Transverse colon (tissue), 4 donors: ENCODE data around the gene CD101. TPM values are rescaled to one million over a fixed set of nuclear protein-coding genes. Genes with fewer than 3 reads are reported as not detected.

Experiments used
- DNase-seq: peaks from one replicate; pipeline ENCODE4 v3.0.0-alpha.2; 2019
- H3K27ac ChIP-seq, 4 donors: fragments of 200-600 bp; sonication (generic); 2 replicates each; pipeline ENCODE4 v1.5.1; 2016 to 2018; ENCODE audit warnings: inconsistent platforms in 4 of 4
- H3K27me3 ChIP-seq: fragments of 200-600 bp; sonication (generic); 2 replicates; pipeline ENCODE4 v1.5.1; 2017; ENCODE audit warnings: inconsistent platforms
- H3K36me3 ChIP-seq, 4 donors: fragments of 200-600 bp; sonication (generic); 2 replicates each; pipeline ENCODE4 v1.5.1; 2017 to 2019; ENCODE audit warnings: inconsistent platforms in 4 of 4
- H3K4me1 ChIP-seq, 4 donors: fragments of 200-600 bp; sonication (generic); 2 replicates each; pipeline ENCODE4 v1.5.1; 2017 to 2020; ENCODE audit warnings: inconsistent platforms in 4 of 4
- H3K4me3 ChIP-seq, 4 donors: fragments of 200-600 bp; sonication (generic); 1 replicate in 1 of 4; 2 replicates in 3 of 4; pipeline versions ENCODE4 v1.5.1 to v1.6.1; 2017 to 2019; ENCODE audit warnings: inconsistent platforms in 4 of 4
- H3K9me3 ChIP-seq, 2 donors: fragments of 200-600 bp; sonication (generic); 2 replicates each; pipeline ENCODE4 v1.5.1; 2017 to 2019; ENCODE audit warnings: inconsistent platforms in 2 of 2
- CTCF ChIP-seq, 5 experiments: fragments of 200-600 bp in 3 of 5; fragments of 450-650 bp in 2 of 5; sonication (generic) in 3 of 5; IDR thresholded peaks; 1 replicate in 2 of 5; 2 replicates in 3 of 5; pipeline ENCODE4 v1.5.1; 2016 to 2017; ENCODE audit warnings: antibody characterized with exemption in 5 of 5, inconsistent platforms in 3 of 5, mild to moderate bottlenecking in 2 of 5, moderate library complexity in 1 of 5
- EP300 ChIP-seq: sonication (generic); formaldehyde crosslinking; IDR thresholded peaks from one replicate; pipeline ENCODE4 v1.6.1; 2017; ENCODE audit warnings: antibody characterized with exemption, low read depth
- POLR2A ChIP-seq: fragments of 450-650 bp; IDR thresholded peaks from one replicate; pipeline ENCODE4 v1.6.1; 2016; ENCODE audit warnings: antibody characterized with exemption, mild to moderate bottlenecking, moderate library complexity
- POLR2AphosphoS5 ChIP-seq, 3 donors: sonication (generic); formaldehyde crosslinking; IDR thresholded peaks; one replicate each; pipeline ENCODE4 v1.6.1; 2016; ENCODE audit warnings: antibody characterized with exemption in 3 of 3
- WGBS, 2 donors: methylation state at CpG; one replicate each; pipeline ENCODE4 v1.1.5; 2018; ENCODE audit warnings: low coverage in 1 of 2; 5-methylcytosine and 5-hydroxymethylcytosine counted together
- in situ Hi-C, 4 donors: fragments of 200-750 bp; cut with MboI; loops; one replicate each; pipeline versions ENCODE4 v1.15.0 to v1.15.1; 2017; ENCODE audit warnings: low sequenced_read_pairs in 3 of 4, low pct_ligation_motif_present in 1 of 4, low pct_unique_long_range_greater_than_20kb in 1 of 4
- intact Hi-C: fragments of 100-400 bp; cut with DNase I; formaldehyde crosslinking; loops from one replicate; pipeline ENCODE4 v1.15.1; 2023; ENCODE audit warnings: low total_unique reads
- total RNA-seq, 4 donors: library from RNA; depleted of rRNA; stranded (reverse); fragments of >200 nt; gene quantifications; one replicate each; pipeline ENCODE4 v1.1.0, GENCODE V29; 2016

Gene CD101
- total RNA-seq, 4 donors from 2014 or later = 0.40 to 24.3 (median 4.0) TPM

GRCh38 chr1:116999596-116999995 lies 2.0 kb upstream of the CD101 start:
- no peak overlapping the region for H3K4me3 ChIP-seq
- no peak overlapping the region for H3K27ac ChIP-seq
- in situ Hi-C loops = no loop called here
- H3K9me3 ChIP-seq = no peaks in the 10 kb centered on the region
- H3K36me3 ChIP-seq = no peaks in the 10 kb centered on the region
- intact Hi-C loops = no loop called here
- TF ChIP-seq POLR2A (no peak), POLR2AphosphoS5 (IDR thresholded peaks at IDR 0.05) (no peak), CTCF (IDR thresholded peaks at IDR 0.05) (no peak), EP300 (no peak)
- no peak for DNase-seq
- peaks cover 0 to 3% (median 0%) of the 10 kb centered on the region in 4 donors for H3K4me1 ChIP-seq
- H3K27me3 ChIP-seq = no peaks in the 10 kb centered on the region
- WGBS, 2 donors = 63 to 75% methylated on average over 2 to 3 of the region's 3 CpGs

GRCh38 chr1:117000142-117000541 lies 1.4 kb upstream of the CD101 start:
- no peaks in the 10 kb centered on the region for H3K27me3 ChIP-seq
- no peak overlapping the region for H3K27ac ChIP-seq
- 80 to 91% methylated on average over 1 to 2 of the region's 2 CpGs for WGBS, 2 donors
- no peak for DNase-seq
- H3K36me3 ChIP-seq = no peaks in the 10 kb centered on the region
- intact Hi-C loops (no loop called here), in situ Hi-C loops (no loop called here)
- no peaks in the 10 kb centered on the region for H3K9me3 ChIP-seq
- no peak for TF ChIP-seq POLR2AphosphoS5 (IDR thresholded peaks at IDR 0.05)
- no peak for TF ChIP-seq EP300
- no peak for TF ChIP-seq CTCF (IDR thresholded peaks at IDR 0.05)
- TF ChIP-seq POLR2A = no peak
- no peak overlapping the region for H3K4me3 ChIP-seq
- peaks cover 0 to 3% (median 0%) of the 10 kb centered on the region in 4 donors for H3K4me1 ChIP-seq

- H3K27ac ChIP-seq = no peak overlapping the region
- in situ Hi-C loops = no loop called here
- 85 to 100% methylated on average over 1 to 2 of the region's 2 CpGs for WGBS, 2 donors
- TF ChIP-seq POLR2AphosphoS5 (IDR thresholded peaks at IDR 0.05) = no peak
- TF ChIP-seq CTCF (IDR thresholded peaks at IDR 0.05) = no peak
- no peak for DNase-seq
- intact Hi-C loops = no loop called here
- no peaks in the 10 kb centered on the region for H3K36me3 ChIP-seq
- peaks cover 0 to 3% (median 0%) of the 10 kb centered on the region in 4 donors for H3K4me1 ChIP-seq
- H3K27me3 ChIP-seq = no peaks in the 10 kb centered on the region
- H3K9me3 ChIP-seq = no peaks in the 10 kb centered on the region
- H3K4me3 ChIP-seq = no peak overlapping the region
Observed at GRCh38 chr1:117003223-117003875, 1.8 kb downstream of the CD101 start.

- in situ Hi-C loops (no loop called here), intact Hi-C loops (no loop called here)
- no peak overlapping the region for H3K4me3 ChIP-seq
- no peaks in the 10 kb centered on the region for H3K36me3 ChIP-seq
- H3K4me1 ChIP-seq = peaks cover 0 to 3% (median 0%) of the 10 kb centered on the region in 4 donors
- no peak overlapping the region for H3K27ac ChIP-seq
- 83 to 84% methylated on average over 2 of the region's 2 CpGs for WGBS, 2 donors
- DNase-seq = no peak
- H3K9me3 ChIP-seq = no peaks in the 10 kb centered on the region
- no peak for TF ChIP-seq POLR2AphosphoS5 (IDR thresholded peaks at IDR 0.05)
- TF ChIP-seq POLR2A = no peak
- no peak for TF ChIP-seq CTCF (IDR thresholded peaks at IDR 0.05)
- no peak for TF ChIP-seq EP300
- H3K27me3 ChIP-seq = no peaks in the 10 kb centered on the region
Observed at GRCh38 chr1:117007719-117008013, 6.1 kb downstream of the CD101 start.
